Hepatocyte (in vitro differentiated cells): Measurements from ENCODE around the gene ALCAM. TPM values are rescaled to one million over a fixed set of nuclear protein-coding genes. Genes with fewer than 3 reads are reported as not detected.

Experiments
- DNase-seq: peaks from one replicate; pipeline ENCODE4 v3.0.0-alpha.2; 2016; ENCODE audit warnings: low spot score
- H2AFZ ChIP-seq: fragments of 200-600 bp; sonication (generic); 2 replicates; pipeline ENCODE4 v1.6.0; 2016; ENCODE audit warnings: antibody characterized with exemption, mild to moderate bottlenecking
- H3K27ac ChIP-seq: fragments of 200-600 bp; sonication (generic); 2 replicates; pipeline ENCODE4 v1.5.1; 2016; ENCODE audit warnings: mild to moderate bottlenecking
- H3K27me3 ChIP-seq: fragments of 200-600 bp; sonication (generic); 2 replicates; pipeline ENCODE4 v1.6.1; 2016
- H3K36me3 ChIP-seq: fragments of 200-600 bp; sonication (generic); replicated peaks from 2 replicates; pipeline ENCODE4 v1.5.1; 2016; ENCODE audit warnings: low read depth; ENCODE audit not compliant: insufficient read depth
- H3K4me1 ChIP-seq: fragments of 200-600 bp; sonication (generic); 2 replicates; pipeline ENCODE4 v1.5.1; 2016; ENCODE audit warnings: mild to moderate bottlenecking, moderate library complexity; ENCODE audit not compliant: insufficient read depth
- H3K4me2 ChIP-seq: fragments of 200-600 bp; sonication (generic); 2 replicates; pipeline ENCODE4 v1.6.0; 2016
- H3K4me3 ChIP-seq: fragments of 200-600 bp; sonication (generic); 2 replicates; pipeline ENCODE4 v1.5.1; 2016; ENCODE audit warnings: mild to moderate bottlenecking
- H3K79me2 ChIP-seq: fragments of 200-600 bp; sonication (generic); 2 replicates; pipeline ENCODE4 v1.6.0; 2017; ENCODE audit warnings: mild to moderate bottlenecking
- H3K9me2 ChIP-seq: fragments of 200-600 bp; sonication (generic); replicated peaks from 2 replicates; pipeline ENCODE4 v1.6.0; 2017; ENCODE audit warnings: mild to moderate bottlenecking; ENCODE audit not compliant: insufficient read depth
- H3K9me3 ChIP-seq: fragments of 200-600 bp; sonication (generic); 2 replicates; pipeline ENCODE4 v1.5.1; 2016; ENCODE audit warnings: low read depth, mild to moderate bottlenecking
- H4K20me1 ChIP-seq: fragments of 200-600 bp; sonication (generic); 2 replicates; pipeline ENCODE4 v1.6.0; 2016; ENCODE audit warnings: mild to moderate bottlenecking; ENCODE audit not compliant: insufficient read depth, poor library complexity, severe bottlenecking
- CTCF ChIP-seq: fragments of 200-600 bp; sonication (generic); IDR thresholded peaks from 2 replicates; pipeline ENCODE4 v1.5.1; 2016; ENCODE audit warnings: antibody characterized with exemption, mild to moderate bottlenecking; ENCODE audit not compliant: poor library complexity
- EZH2 ChIP-seq: fragments of 200-600 bp; sonication (generic); IDR thresholded peaks from 2 replicates; pipeline ENCODE4 v1.6.1; 2016; ENCODE audit warnings: antibody characterized with exemption, mild to moderate bottlenecking, borderline replicate concordance
- EZH2phosphoT487 ChIP-seq: fragments of 200-600 bp; sonication (generic); IDR thresholded peaks from one replicate; pipeline ENCODE4 v1.6.1; 2018; ENCODE audit warnings: antibody characterized with exemption, mild to moderate bottlenecking, low read depth, moderate library complexity; ENCODE audit not compliant: unreplicated experiment, severe bottlenecking
- WGBS: methylation state at CpG from one replicate; pipeline ENCODE4 v1.1.6; 2016; ENCODE audit warnings: low lambda C conversion rate; ENCODE audit errors: missing lambda C conversion rate; 5-methylcytosine and 5-hydroxymethylcytosine counted together
- polyA plus RNA-seq: library from polyadenylated mRNA; unstranded; fragments of >200 nt; fragmentation: Nextera tagmentation; extraction: Ambion mirVana; gene quantifications from 2 replicates; pipeline ENCODE4 v1.2.1, GENCODE V29; 2016
- total RNA-seq: library from RNA; depleted of rRNA; stranded (reverse); fragments of >200 nt; gene quantifications from 2 replicates; pipeline ENCODE4 v1.2.3, GENCODE V29; 2014

The ALCAM gene
- total and polyA plus RNA-seq, 2 experiments from 2014 or later: 58.0 to 134 TPM

GRCh38 chr3:105606016-105606415 lies 239.3 kb downstream of the ALCAM start:
- no peak overlapping the region for H3K4me2 ChIP-seq
- no peaks in the 10 kb centered on the region for H3K27me3 ChIP-seq
- H3K36me3 ChIP-seq: no peaks in the 10 kb centered on the region
- H2AFZ ChIP-seq: no peak overlapping the region
- H3K79me2 ChIP-seq: no peaks in the 10 kb centered on the region
- no peaks in the 10 kb centered on the region for H3K9me3 ChIP-seq
- no peak overlapping the region for H3K4me3 ChIP-seq
- H3K9me2 ChIP-seq: no peaks in the 10 kb centered on the region
- no peak for DNase-seq
- no peak overlapping the region for H3K27ac ChIP-seq
- no peaks in the 10 kb centered on the region for H3K4me1 ChIP-seq
- no peaks in the 10 kb centered on the region for H4K20me1 ChIP-seq
- TF ChIP-seq EZH2phosphoT487 (no peak), CTCF (no peak), EZH2 (no peak)

DNA sequence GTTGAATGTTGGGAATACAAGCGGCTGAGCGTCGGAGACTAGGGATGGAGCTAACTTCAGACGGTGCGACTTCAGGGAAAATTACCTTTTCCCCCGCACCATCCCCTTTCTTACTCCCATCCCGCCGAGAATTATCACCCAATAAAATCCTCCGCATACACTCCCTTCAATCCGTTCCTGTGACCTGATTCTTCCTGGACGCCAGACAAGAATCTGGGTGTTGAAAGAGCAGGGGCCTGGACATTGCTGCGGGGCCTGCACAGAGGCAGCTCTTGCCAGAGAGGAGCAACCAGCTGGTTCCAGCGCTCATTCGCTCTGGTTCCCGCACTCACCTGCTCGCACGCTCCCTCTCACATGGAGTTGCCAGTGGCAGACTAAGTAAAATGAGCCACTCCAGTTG lies 241.9 kb downstream of the ALCAM start:
- peak; percentile 22 for DNase-seq
- no peaks in the 10 kb centered on the region for H3K9me2 ChIP-seq
- H3K4me3 ChIP-seq: no peak overlapping the region
- no peaks in the 10 kb centered on the region for H3K4me1 ChIP-seq
- no peaks in the 10 kb centered on the region for H4K20me1 ChIP-seq
- WGBS: 45% methylated on average over 17 of the region's 17 CpGs
- no peaks in the 10 kb centered on the region for H3K9me3 ChIP-seq
- H3K27ac ChIP-seq: no peak overlapping the region
- H3K4me2 ChIP-seq: peak overlapping the region; percentile 45
- TF ChIP-seq EZH2phosphoT487: no peak
- H3K36me3 ChIP-seq: no peaks in the 10 kb centered on the region
- H3K79me2 ChIP-seq: no peaks in the 10 kb centered on the region
- no peaks in the 10 kb centered on the region for H3K27me3 ChIP-seq
- no peak overlapping the region for H2AFZ ChIP-seq

- Histone ChIP-seq H3K79me2 (no peaks in the 10 kb centered on the region), H3K4me3 (no peak overlapping the region), H3K4me1 (no peaks in the 10 kb centered on the region), H2AFZ (no peak overlapping the region), H3K9me2 (no peaks in the 10 kb centered on the region), H3K36me3 (no peaks in the 10 kb centered on the region), H3K4me2 (no peak overlapping the region), H3K9me3 (no peaks in the 10 kb centered on the region), H3K27ac (no peak overlapping the region), H3K27me3 (no peaks in the 10 kb centered on the region), H4K20me1 (no peaks in the 10 kb centered on the region)
- 100% methylated on average over 4 of the region's 4 CpGs for WGBS
- DNase-seq: no peak
- TF ChIP-seq CTCF: no peak
- TF ChIP-seq EZH2: no peak
- no peak for TF ChIP-seq EZH2phosphoT487
Observed at GRCh38 chr3:105610473-105610872, 243.8 kb downstream of the ALCAM start.

DNA sequence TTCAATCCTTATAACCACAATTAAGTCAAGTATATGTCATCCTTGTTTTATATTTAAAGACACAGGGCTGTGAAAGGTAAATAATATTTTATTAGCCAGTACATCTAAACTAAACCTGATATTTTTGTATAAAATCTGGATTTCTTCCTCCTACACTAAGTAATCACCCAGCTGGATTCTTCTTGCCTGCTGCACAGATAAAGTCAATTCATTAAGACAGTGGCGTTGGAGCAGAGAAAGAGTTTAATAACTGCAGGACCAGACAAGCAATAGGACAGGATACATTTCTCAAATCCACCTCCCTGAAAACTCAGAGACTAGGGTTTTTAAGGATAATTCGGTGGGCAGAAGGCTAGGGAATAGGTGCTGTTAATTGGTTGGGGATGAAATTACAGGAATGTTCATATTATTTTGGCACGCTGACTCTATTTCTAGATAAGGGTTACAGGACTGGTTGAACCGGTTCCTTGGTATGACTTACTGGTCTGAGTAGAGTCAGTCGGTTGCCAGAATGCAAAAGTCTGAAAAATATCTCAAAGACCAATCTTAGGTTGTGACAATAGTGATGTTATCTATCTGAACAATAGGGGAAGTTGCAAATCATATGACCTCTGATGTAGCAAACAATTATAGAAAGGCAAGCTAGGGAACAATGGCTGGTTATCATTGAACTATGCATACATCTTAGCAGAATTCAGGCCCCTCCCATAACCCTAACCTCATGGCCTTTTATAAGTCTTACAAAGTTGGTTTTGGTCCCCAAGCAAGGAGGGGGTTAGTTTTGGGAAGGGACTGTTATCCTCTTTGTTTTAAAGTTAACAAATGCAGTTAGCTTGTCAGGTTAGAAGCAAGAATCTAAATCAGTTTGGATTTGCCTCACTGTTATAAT lies 244.8 kb downstream of the ALCAM start:
- peak; percentile 17 for DNase-seq

More for the DNA sequence above, 244.8 kb downstream of the ALCAM start:
- Histone ChIP-seq H2AFZ (no peak overlapping the region), H3K4me1 (no peaks in the 10 kb centered on the region), H3K9me3 (no peaks in the 10 kb centered on the region), H3K27me3 (no peaks in the 10 kb centered on the region), H3K9me2 (no peaks in the 10 kb centered on the region), H3K4me2 (no peak overlapping the region), H3K36me3 (no peaks in the 10 kb centered on the region), H4K20me1 (no peaks in the 10 kb centered on the region), H3K27ac (no peak overlapping the region), H3K4me3 (no peak overlapping the region), H3K79me2 (no peaks in the 10 kb centered on the region)
- TF ChIP-seq EZH2 (no peak), EZH2phosphoT487 (no peak), CTCF (no peak)
- 61% methylated on average over 5 of the region's 5 CpGs for WGBS
